ENCODE results near the gene ERICH6.

The ERICH6 gene

GRCh38 chr3:150721285-150722130 lies 17.8 kb upstream of the ERICH6 start:
- H3K4me3 ChIP-seq (ENCODE audit: low read depth, low read length): no peak overlapping the region
- no peak overlapping the region for H3K4me2 ChIP-seq (ENCODE audit: low read length)
- H3K4me1 ChIP-seq: peaks cover 3% of the 10 kb centered on the region
- TF ChIP-seq CTCF (IDR thresholded peaks at IDR 0.05): peak; percentile 88
- H3K27ac ChIP-seq: no peak overlapping the region
- H3K9ac ChIP-seq: no peak overlapping the region
- no peaks in the 10 kb centered on the region for H3K9me3 ChIP-seq (ENCODE audit: control insufficient read depth, low read length)
- H3K27me3 ChIP-seq (ENCODE audit: control insufficient read depth, insufficient read depth, low read length): no peaks in the 10 kb centered on the region
- H2AFZ ChIP-seq: peak overlapping the region; percentile 80
- H3K79me2 ChIP-seq: no peaks in the 10 kb centered on the region
- H3K36me3 ChIP-seq (ENCODE audit: control insufficient read depth, insufficient read depth, low read length): no peaks in the 10 kb centered on the region

- no peak overlapping the region for H3K27ac ChIP-seq
- no peaks in the 10 kb centered on the region for H3K79me2 ChIP-seq
- no peak for TF ChIP-seq CTCF (IDR thresholded peaks at IDR 0.05)
- H3K4me1 ChIP-seq: peaks cover 3% of the 10 kb centered on the region
- no peak overlapping the region for H2AFZ ChIP-seq
- H3K9ac ChIP-seq: no peak overlapping the region
- no peaks in the 10 kb centered on the region for H3K9me3 ChIP-seq (ENCODE audit: control insufficient read depth, low read length)
- H3K36me3 ChIP-seq (ENCODE audit: control insufficient read depth, insufficient read depth, low read length): no peaks in the 10 kb centered on the region
- H3K4me2 ChIP-seq (ENCODE audit: low read length): no peak overlapping the region
- H3K4me3 ChIP-seq (ENCODE audit: low read depth, low read length): no peak overlapping the region
- H3K27me3 ChIP-seq (ENCODE audit: control insufficient read depth, insufficient read depth, low read length): no peaks in the 10 kb centered on the region
These were observed 16.7 kb upstream of the ERICH6 start for GRCh38 chr3:150720444-150720843.

- Histone ChIP-seq H3K4me2 (ENCODE audit: low read length) (no peak overlapping the region), H3K9ac (no peak overlapping the region), H3K4me1 (no peaks in the 10 kb centered on the region), H3K4me3 (ENCODE audit: low read depth, low read length) (no peak overlapping the region), H3K79me2 (no peaks in the 10 kb centered on the region), H3K36me3 (ENCODE audit: control insufficient read depth, insufficient read depth, low read length) (no peaks in the 10 kb centered on the region), H3K27me3 (ENCODE audit: control insufficient read depth, insufficient read depth, low read length) (no peaks in the 10 kb centered on the region), H3K27ac (no peak overlapping the region), H3K9me3 (ENCODE audit: control insufficient read depth, low read length) (no peaks in the 10 kb centered on the region), H2AFZ (no peak overlapping the region)
- TF ChIP-seq CTCF (IDR thresholded peaks at IDR 0.05): no peak
These were observed 6.4 kb upstream of the ERICH6 start for GRCh38 chr3:150710097-150710496.

- peak overlapping the region; percentile 88 for H3K4me3 ChIP-seq (ENCODE audit: low read depth, low read length)
- H3K4me1 ChIP-seq: no peaks in the 10 kb centered on the region
- no peaks in the 10 kb centered on the region for H3K36me3 ChIP-seq (ENCODE audit: control insufficient read depth, insufficient read depth, low read length)
- TF ChIP-seq CTCF (IDR thresholded peaks at IDR 0.05): no peak
- H3K9ac ChIP-seq: no peak overlapping the region
- peak overlapping the region; percentile 96 for H2AFZ ChIP-seq
- H3K79me2 ChIP-seq: no peaks in the 10 kb centered on the region
- peak overlapping the region; percentile 88 for H3K27ac ChIP-seq
- no peaks in the 10 kb centered on the region for H3K9me3 ChIP-seq (ENCODE audit: control insufficient read depth, low read length)
- no peaks in the 10 kb centered on the region for H3K27me3 ChIP-seq (ENCODE audit: control insufficient read depth, insufficient read depth, low read length)
- peak overlapping the region; percentile 96 for H3K4me2 ChIP-seq (ENCODE audit: low read length)
These were observed 393 bp downstream of the ERICH6 start for GRCh38 chr3:150703299-150703755.
